Measurements from ENCODE around the gene GOLGA2. TPM values are rescaled to one million over a fixed set of nuclear protein-coding genes. Genes with fewer than 3 reads are reported as not detected.
A peak's percentile ranks its signal among the peaks of the same experiment; 100 is the strongest.

The GOLGA2 gene
- total and polyA plus RNA-seq, 2 of the 13 experiments (the other 11 are each of a cell fraction or from before 2014, with no cell fraction given), result 45.3 to 45.8 TPM

- no peak for TF ChIP-seq MTA3 (CRISPR knock-in tag; IDR thresholded peaks at IDR 0.05)
- no peak for TF ChIP-seq ELK4 (CRISPR knock-in tag; IDR thresholded peaks at IDR 0.05; ENCODE audit: borderline replicate concordance)
- TF ChIP-seq MLX (CRISPR knock-in tag; IDR thresholded peaks at IDR 0.05), result no peak
- TF ChIP-seq STAG1 (CRISPR knock-in tag; IDR thresholded peaks at IDR 0.05), result 0 out of 2 replicates have a peak, but pooled peaks have one; percentile 4
- peak; percentile 33; the same call in 1 of the 2 replicates for TF ChIP-seq ZNF646 (CRISPR knock-in tag; IDR thresholded peaks at IDR 0.05)
- TF ChIP-seq RNF2 (conservative IDR thresholded peaks at IDR 0.05; ENCODE audit: low read depth), result peak; percentile 54; the same call in 1 of the 2 replicates
- no peak for TF ChIP-seq MAFG (CRISPR knock-in tag; IDR thresholded peaks at IDR 0.05)
- TF ChIP-seq HMG20B (CRISPR knock-in tag; conservative IDR thresholded peaks at IDR 0.05), result no peak
- TF ChIP-seq RARG (CRISPR knock-in tag; IDR thresholded peaks at IDR 0.05; ENCODE audit: low read depth), result no peak
- TF ChIP-seq CENPX (CRISPR knock-in tag; IDR thresholded peaks at IDR 0.05), result no peak
- 0 out of 2 replicates have a peak, but pooled peaks have one; percentile 24 for TF ChIP-seq TP53 (CRISPR knock-in tag; conservative IDR thresholded peaks at IDR 0.05)
- no peak for TF ChIP-seq ZBTB10 (CRISPR knock-in tag; IDR thresholded peaks at IDR 0.05; ENCODE audit: borderline replicate concordance)
- no peak; the same call in 1 of the 2 replicates for TF ChIP-seq ADNP (CRISPR knock-in tag; IDR thresholded peaks at IDR 0.05)
- 0 out of 2 replicates have a peak, but pooled peaks have one; percentile 16 for TF ChIP-seq MIER2 (CRISPR knock-in tag; IDR thresholded peaks at IDR 0.05)
- TF ChIP-seq ZNF773 (CRISPR knock-in tag; IDR thresholded peaks at IDR 0.05; ENCODE audit: borderline replicate concordance), result no peak; the same call in 1 of the 2 replicates
- no peak for TF ChIP-seq ZNF282 (IDR thresholded peaks at IDR 0.05; ENCODE audit: partially characterized antibody)
- peak; percentile 87 for TF ChIP-seq ZNF350 (CRISPR knock-in tag; IDR thresholded peaks at IDR 0.05; ENCODE audit: borderline replicate concordance, low read depth)
Observed at GRCh38 chr9:128322404-128323211, 46.8 kb upstream of the GOLGA2 start, which contains the start of the genes COQ4 and TRUB2 (continued).

Measured in HepG2 (cell line).